Hematopoietic multipotent progenitor cell (in vitro differentiated cells): ENCODE data around the gene RNF182. TPM values are rescaled to one million over a fixed set of nuclear protein-coding genes. Genes with fewer than 3 reads are reported as not detected.

Experiments used
- DNase-seq, 3 donors: peaks; one replicate each; pipeline ENCODE4 v3.0.0-alpha.2; 2011 to 2015; ENCODE audit warnings: low read depth in 2 of 3, low spot score in 2 of 3
- total RNA-seq: library from RNA; depleted of rRNA; stranded (reverse); fragments of >200 nt; gene quantifications from one replicate; pipeline ENCODE4 v1.2.3, GENCODE V29; 2012

The RNF182 gene
- total RNA-seq, 1 donor: 0.27 TPM

DNA sequence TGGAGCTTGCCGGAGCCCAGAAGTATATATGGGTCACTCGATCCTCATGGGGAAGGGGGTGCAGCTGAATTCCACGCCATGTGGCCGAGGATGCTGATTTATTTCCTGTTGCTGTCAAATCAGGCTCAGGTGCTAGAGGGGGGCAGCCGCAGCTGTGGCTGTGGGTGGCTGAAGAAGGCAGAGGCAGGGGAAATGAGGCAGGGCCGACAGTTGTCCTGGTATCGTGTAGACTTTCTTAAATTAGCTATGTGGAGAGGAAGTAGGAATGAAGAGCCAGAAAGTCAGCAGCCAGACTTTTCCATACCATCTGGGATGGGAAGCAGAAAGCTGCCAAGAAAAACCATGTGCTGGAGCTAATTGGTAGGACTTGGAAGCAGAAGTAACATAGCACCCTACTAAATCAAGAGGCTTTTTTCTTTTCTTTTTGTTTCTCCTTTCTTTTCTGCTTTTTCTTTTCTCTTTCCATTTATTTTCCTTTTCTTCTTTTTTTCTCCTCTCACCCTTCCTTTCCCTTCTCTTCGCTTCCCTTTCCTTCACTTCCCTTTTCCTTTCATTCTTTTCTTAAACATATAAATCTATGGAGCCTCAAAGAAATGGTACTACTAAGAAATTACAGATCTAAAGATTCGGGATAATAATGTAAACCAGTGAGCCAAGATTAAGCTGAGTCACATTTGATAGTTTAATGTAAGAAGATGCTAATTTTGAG lies 102.2 kb downstream of the RNF182 start:
- DNase-seq: peak in 1 of 3 donors; percentile 5

DNA sequence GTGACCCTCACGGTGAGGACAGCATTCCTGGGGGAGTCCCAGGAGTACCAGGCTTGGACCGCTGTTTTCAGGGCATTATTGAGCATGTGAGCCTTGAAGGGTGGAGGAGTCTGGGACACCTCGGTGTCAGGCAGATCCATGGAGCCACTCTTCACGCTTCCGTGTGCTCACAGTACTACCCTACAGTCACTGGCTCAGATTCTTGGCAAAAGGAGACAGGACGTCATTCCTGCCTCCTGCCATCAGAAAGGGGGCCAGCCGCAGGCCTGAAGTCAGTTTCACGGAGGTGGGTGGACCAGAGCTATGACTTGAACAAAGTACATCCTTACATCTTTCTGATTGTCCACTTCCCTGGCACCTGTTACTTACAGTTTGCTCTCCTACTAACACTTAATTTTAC lies 103.9 kb downstream of the RNF182 start:
- DNase-seq: no peak

DNA sequence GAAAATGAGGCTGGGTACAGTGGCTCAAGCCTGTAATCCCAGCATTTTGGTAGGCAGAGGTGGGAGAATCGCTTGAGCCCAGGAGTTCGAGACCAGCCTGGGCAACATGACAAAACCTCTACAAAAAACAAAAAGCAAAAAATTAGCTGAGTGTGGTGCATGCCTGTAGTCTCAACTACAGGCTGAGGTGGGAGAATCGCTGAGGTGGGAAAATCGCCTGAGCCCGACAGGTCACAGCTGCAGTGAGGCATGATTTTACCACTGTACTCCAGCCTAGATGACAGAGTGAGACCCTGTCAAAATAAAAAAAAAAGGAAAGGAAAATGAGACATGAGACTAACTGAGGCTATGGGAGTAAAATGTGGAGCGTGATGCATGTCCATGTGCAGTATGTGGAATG lies 104.9 kb downstream of the RNF182 start:
- DNase-seq: no peak

Other genes starting within 250 kb of the RNF182 start
- gene RANBP9, start 213.1 kb upstream of the RNF182 start, total RNA-seq: 15.3 TPM
- 5.7 TPM for gene MCUR1, start 110.4 kb upstream of the RNF182 start, total RNA-seq
- gene CD83, start 192.8 kb downstream of the RNF182 start, total RNA-seq: 5.9 TPM